BLaER1 treated with 17β-estradiol and CSF1 and Interleukin-3, amounts not matched to agents 10 nM and 100 nM (cell line): ENCODE results near the gene TP53BP1.

Experiments used
- H3K27ac ChIP-seq, 11 experiments: shearing (Covaris generic); formaldehyde crosslinking; 2 replicates each; pipeline ENCODE4 v1.8.1; 2022
- H3K27me3 ChIP-seq, 11 experiments: shearing (Covaris generic); formaldehyde crosslinking; 2 replicates each; pipeline ENCODE4 v1.8.1; 2022
- H3K36me3 ChIP-seq, 11 experiments: shearing (Covaris generic); formaldehyde crosslinking; 2 replicates each; pipeline ENCODE4 v1.8.1; 2022
- H3K4me1 ChIP-seq, 10 experiments: shearing (Covaris generic); formaldehyde crosslinking; 2 replicates each; pipeline ENCODE4 v1.8.1; 2022
- H3K4me2 ChIP-seq, 11 experiments: shearing (Covaris generic); formaldehyde crosslinking; 2 replicates each; pipeline ENCODE4 v1.8.1; 2022
- H3K4me3 ChIP-seq, 10 experiments: shearing (Covaris generic); formaldehyde crosslinking; 2 replicates each; pipeline ENCODE4 v1.8.1; 2022
- H3K9ac ChIP-seq, 11 experiments: shearing (Covaris generic); formaldehyde crosslinking; 2 replicates each; pipeline ENCODE4 v1.8.1; 2022
- H3K9me3 ChIP-seq, 11 experiments: shearing (Covaris generic); formaldehyde crosslinking; replicated peaks in 1 of 11; 2 replicates each; pipeline ENCODE4 v1.8.1; 2022
- H4K20me1 ChIP-seq, 11 experiments: shearing (Covaris generic); formaldehyde crosslinking; 2 replicates each; pipeline ENCODE4 v1.8.1; 2022
- Cebpa-rat ChIP-seq, 11 experiments: shearing (Covaris generic); IDR thresholded peaks; 2 replicates each; pipeline ENCODE4 v1.8.1; 2022

The TP53BP1 gene

GRCh38 chr15:43511012-43511885, 18.3 kb upstream of the TP53BP1 start:
- H3K27ac ChIP-seq: peak overlapping the region in 1 of 11 experiments; percentile 91; a peak in 2 of 22 replicates
- H3K9ac ChIP-seq: peak overlapping the region in 9 of 11 experiments; percentile 17 to 86 (median 55); a peak in 13 of 22 replicates

GRCh38 chr15:43510200-43511011, 17.4 kb upstream of the TP53BP1 start:
- no peaks in the 10 kb centered on the region for H3K36me3 ChIP-seq
- peaks cover 0 to 6% (median 0%) of the 10 kb centered on the region in 11 experiments; a peak in 3 of 22 replicates for H4K20me1 ChIP-seq
- no peaks in the 10 kb centered on the region for H3K27me3 ChIP-seq
- H3K4me2 ChIP-seq: peak overlapping the region; percentile 87 to 100 (median 96)
- peaks cover 55 to 64% (median 61%) of the 10 kb centered on the region in 10 experiments for H3K4me1 ChIP-seq
- H3K9ac ChIP-seq: peak overlapping the region; percentile 75 to 87 (median 81)
- peak overlapping the region; percentile 76 to 94 (median 82) for H3K27ac ChIP-seq
- H3K9me3 ChIP-seq: peaks cover 0 to 8% (median 0%) of the 10 kb centered on the region in 11 experiments; a peak in 2 of 22 replicates
- no peak for TF ChIP-seq Cebpa-rat (IDR thresholded peaks at IDR 0.05)
- H3K4me3 ChIP-seq: peak overlapping the region; percentile 58 to 74 (median 67)

More at GRCh38 chr15:43511012-43511885, 18.3 kb upstream of the TP53BP1 start:
- no peaks in the 10 kb centered on the region for H3K27me3 ChIP-seq
- H3K36me3 ChIP-seq: no peaks in the 10 kb centered on the region
- H3K4me2 ChIP-seq: peak overlapping the region; percentile 87 to 100 (median 96)
- no peak for TF ChIP-seq Cebpa-rat (IDR thresholded peaks at IDR 0.05)
- peak overlapping the region; percentile 53 to 74 (median 67) for H3K4me3 ChIP-seq
- H3K9me3 ChIP-seq: peaks cover 0 to 8% (median 0%) of the 10 kb centered on the region in 11 experiments; a peak in 2 of 22 replicates
- peaks cover 58 to 72% (median 70%) of the 10 kb centered on the region in 10 experiments for H3K4me1 ChIP-seq
- H4K20me1 ChIP-seq: peaks cover 0 to 6% (median 0%) of the 10 kb centered on the region in 11 experiments; a peak in 3 of 22 replicates

GRCh38 chr15:43509660-43510199, 16.8 kb upstream of the TP53BP1 start:
- peaks cover 51 to 57% (median 55%) of the 10 kb centered on the region in 10 experiments for H3K4me1 ChIP-seq
- no peaks in the 10 kb centered on the region for H3K27me3 ChIP-seq
- no peaks in the 10 kb centered on the region for H3K36me3 ChIP-seq
- peak overlapping the region; percentile 87 to 100 (median 92) for H3K4me2 ChIP-seq
- H3K27ac ChIP-seq: peak overlapping the region; percentile 45 to 94 (median 82); a peak in 21 of 22 replicates
- H3K4me3 ChIP-seq: peak overlapping the region; percentile 58 to 74 (median 67)
- no peak for TF ChIP-seq Cebpa-rat (IDR thresholded peaks at IDR 0.05)
- peaks cover 0 to 6% (median 0%) of the 10 kb centered on the region in 11 experiments; a peak in 3 of 22 replicates for H4K20me1 ChIP-seq
- H3K9me3 ChIP-seq: peaks cover 0 to 8% (median 0%) of the 10 kb centered on the region in 11 experiments; a peak in 2 of 22 replicates
- H3K9ac ChIP-seq: peak overlapping the region; percentile 32 to 87 (median 81); a peak in 21 of 22 replicates

GRCh38 chr15:43508991-43509659, 16.2 kb upstream of the TP53BP1 start:
- Histone ChIP-seq H4K20me1 (peaks cover 0 to 6% (median 0%) of the 10 kb centered on the region in 11 experiments; a peak in 3 of 22 replicates), H3K9me3 (peaks cover 0 to 8% (median 0%) of the 10 kb centered on the region in 11 experiments; a peak in 2 of 22 replicates), H3K9ac (peak overlapping the region; percentile 32 to 87 (median 79); a peak in 21 of 22 replicates), H3K4me2 (peak overlapping the region; percentile 87 to 100 (median 92)), H3K36me3 (no peaks in the 10 kb centered on the region), H3K27me3 (no peaks in the 10 kb centered on the region), H3K4me3 (peak overlapping the region; percentile 58 to 74 (median 67); a peak in 15 of 20 replicates), H3K4me1 (peaks cover 45 to 51% (median 48%) of the 10 kb centered on the region in 10 experiments), H3K27ac (peak overlapping the region; percentile 29 to 91 (median 65); a peak in 21 of 22 replicates)
- TF ChIP-seq Cebpa-rat (IDR thresholded peaks at IDR 0.05): no peak

- no peak for TF ChIP-seq Cebpa-rat (IDR thresholded peaks at IDR 0.05)
- Histone ChIP-seq H3K9ac (peak overlapping the region in 1 of 11 experiments; percentile 73; a peak in 1 of 22 replicates), H3K4me3 (no peak overlapping the region), H3K27ac (peak overlapping the region in 1 of 11 experiments; percentile 91; a peak in 2 of 22 replicates), H3K36me3 (no peaks in the 10 kb centered on the region), H3K9me3 (peaks cover 0 to 8% (median 0%) of the 10 kb centered on the region in 11 experiments; a peak in 2 of 22 replicates), H3K4me1 (peaks cover 38 to 44% (median 41%) of the 10 kb centered on the region in 10 experiments), H3K4me2 (peak overlapping the region in 10 of 11 experiments; percentile 87 to 100 (median 94); a peak in 15 of 22 replicates), H3K27me3 (no peaks in the 10 kb centered on the region), H4K20me1 (peaks cover 0 to 6% (median 0%) of the 10 kb centered on the region in 11 experiments; a peak in 3 of 22 replicates)
Measured at GRCh38 chr15:43508421-43508820, 15.5 kb upstream of the TP53BP1 start.

- TF ChIP-seq Cebpa-rat (IDR thresholded peaks at IDR 0.05): no peak
- no peaks in the 10 kb centered on the region for H3K36me3 ChIP-seq
- H3K27me3 ChIP-seq: no peaks in the 10 kb centered on the region
- peaks cover 0 to 8% (median 0%) of the 10 kb centered on the region in 11 experiments; a peak in 2 of 22 replicates for H3K9me3 ChIP-seq
- H3K4me3 ChIP-seq: no peak overlapping the region
- H3K9ac ChIP-seq: no peak overlapping the region
- H3K4me1 ChIP-seq: peaks cover 15 to 25% (median 17%) of the 10 kb centered on the region in 10 experiments
- no peaks in the 10 kb centered on the region for H4K20me1 ChIP-seq
- H3K4me2 ChIP-seq: peak overlapping the region in 1 of 11 experiments; percentile 20; a peak in 1 of 22 replicates
- H3K27ac ChIP-seq: no peak overlapping the region
Measured at GRCh38 chr15:43505738-43506137, 12.8 kb upstream of the TP53BP1 start.

- Histone ChIP-seq H3K4me3 (no peak overlapping the region), H4K20me1 (no peaks in the 10 kb centered on the region), H3K4me1 (no peaks in the 10 kb centered on the region), H3K4me2 (no peak overlapping the region), H3K9ac (no peak overlapping the region), H3K36me3 (no peaks in the 10 kb centered on the region; a peak in 1 of 22 replicates), H3K27ac (no peak overlapping the region), H3K9me3 (no peaks in the 10 kb centered on the region), H3K27me3 (no peaks in the 10 kb centered on the region)
- TF ChIP-seq Cebpa-rat (IDR thresholded peaks at IDR 0.05): no peak
Measured at GRCh38 chr15:43499635-43500034, 6.7 kb upstream of the TP53BP1 start.
